GM19193 (cell line): Measurements from ENCODE around the gene FGF8.
A peak's percentile ranks its signal among the peaks of the same experiment; 100 is the strongest.

Source experiments
- POLR2A ChIP-seq: IDR thresholded peaks from 4 replicates; pipeline ENCODE4 v1.6.1; 2011; ENCODE audit not compliant: insufficient read depth, insufficient read length; ENCODE audit errors: extremely low read depth

FGF8 gene, protein sequence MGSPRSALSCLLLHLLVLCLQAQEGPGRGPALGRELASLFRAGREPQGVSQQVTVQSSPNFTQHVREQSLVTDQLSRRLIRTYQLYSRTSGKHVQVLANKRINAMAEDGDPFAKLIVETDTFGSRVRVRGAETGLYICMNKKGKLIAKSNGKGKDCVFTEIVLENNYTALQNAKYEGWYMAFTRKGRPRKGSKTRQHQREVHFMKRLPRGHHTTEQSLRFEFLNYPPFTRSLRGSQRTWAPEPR

DNA sequence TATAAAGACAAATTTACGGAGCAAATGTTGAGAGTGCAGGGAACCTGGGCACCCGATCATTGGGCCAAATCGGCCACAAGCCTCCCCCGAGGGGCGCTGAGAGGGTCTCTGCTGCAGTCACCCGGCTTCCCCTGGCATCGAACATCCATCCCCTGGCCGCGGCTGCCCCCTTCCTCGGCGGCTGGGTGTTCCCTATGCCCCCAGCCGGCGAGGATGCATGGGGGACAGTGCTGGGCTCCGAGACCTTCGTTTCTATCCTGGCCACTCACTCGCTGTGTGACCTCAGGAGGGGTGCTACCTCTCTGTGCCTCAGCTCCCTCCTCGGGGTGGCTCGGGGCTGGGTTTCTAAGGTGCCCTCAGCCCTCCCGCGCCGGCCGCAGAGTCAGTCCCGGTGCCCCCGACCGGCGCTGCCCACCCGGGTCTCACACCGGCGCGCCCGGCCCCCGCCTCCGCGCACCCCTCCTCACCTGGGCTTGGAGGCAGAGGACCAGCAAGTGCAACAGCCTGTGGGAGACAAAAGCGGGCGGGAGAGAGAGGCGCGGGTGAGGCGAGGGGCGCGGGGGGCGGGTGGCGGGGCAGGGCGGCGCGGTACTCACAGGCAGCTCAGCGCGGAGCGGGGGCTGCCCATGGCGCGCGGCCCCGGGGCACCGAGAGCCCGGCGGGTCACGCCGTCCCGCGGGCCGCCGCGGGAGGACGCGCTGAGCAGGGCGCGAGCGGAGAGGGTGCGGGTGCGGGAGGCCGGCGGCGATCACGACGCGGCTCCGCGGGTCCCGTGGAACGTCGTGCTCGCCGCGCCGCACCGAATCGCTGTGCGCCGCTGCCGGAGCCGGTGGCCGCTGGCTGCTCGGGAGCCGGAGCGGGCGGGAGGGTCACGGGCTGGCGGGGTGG, at the start of gene FGF8:
Gene FGF8, minus strand, starts transcription at position 842 of the 888 bp plus-strand sequence. Its CDS starts 214 bp downstream, at position 628.
- TF ChIP-seq POLR2A, result no peak

GRCh38 chr10:101824736-101825135, 48.8 kb upstream of the FGF8 start:
- no peak for TF ChIP-seq POLR2A

DNA sequence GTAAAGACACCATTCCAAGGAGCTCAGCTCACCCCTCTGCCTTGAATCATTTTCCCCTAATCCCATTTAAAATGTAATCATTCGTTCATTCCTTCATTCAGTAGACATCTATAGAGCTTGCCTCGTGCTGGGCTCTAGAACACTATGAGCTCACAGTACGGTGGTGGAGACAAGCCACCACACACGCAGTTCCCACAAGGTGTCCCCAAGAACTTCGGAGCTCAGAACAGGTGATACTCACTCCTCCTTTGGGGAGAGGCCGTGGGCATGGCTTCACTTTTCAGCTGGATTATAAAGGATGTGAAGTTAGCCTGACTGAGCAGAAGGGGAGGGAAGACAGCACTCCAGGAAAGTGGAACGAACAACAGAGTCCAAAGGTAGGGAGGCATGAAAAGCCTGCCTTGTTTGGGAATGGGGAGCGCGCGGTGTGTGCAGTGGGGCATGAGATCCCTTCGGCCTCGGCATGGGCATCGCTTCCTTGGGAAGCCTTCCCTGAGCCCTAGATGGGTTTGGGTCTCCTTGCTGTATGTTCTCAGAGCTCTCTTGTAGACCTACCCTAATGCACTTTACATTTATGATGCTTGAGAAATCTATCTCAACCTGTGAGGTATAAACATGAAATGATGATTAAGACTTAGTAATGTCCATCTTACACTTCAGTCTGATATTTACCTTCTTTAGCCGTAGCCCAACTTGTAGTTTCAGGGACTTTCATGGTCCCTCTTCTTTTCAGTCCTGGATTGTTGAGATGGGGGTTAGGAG, 43.1 kb upstream of the FGF8 start:
- no peak for TF ChIP-seq POLR2A

DNA sequence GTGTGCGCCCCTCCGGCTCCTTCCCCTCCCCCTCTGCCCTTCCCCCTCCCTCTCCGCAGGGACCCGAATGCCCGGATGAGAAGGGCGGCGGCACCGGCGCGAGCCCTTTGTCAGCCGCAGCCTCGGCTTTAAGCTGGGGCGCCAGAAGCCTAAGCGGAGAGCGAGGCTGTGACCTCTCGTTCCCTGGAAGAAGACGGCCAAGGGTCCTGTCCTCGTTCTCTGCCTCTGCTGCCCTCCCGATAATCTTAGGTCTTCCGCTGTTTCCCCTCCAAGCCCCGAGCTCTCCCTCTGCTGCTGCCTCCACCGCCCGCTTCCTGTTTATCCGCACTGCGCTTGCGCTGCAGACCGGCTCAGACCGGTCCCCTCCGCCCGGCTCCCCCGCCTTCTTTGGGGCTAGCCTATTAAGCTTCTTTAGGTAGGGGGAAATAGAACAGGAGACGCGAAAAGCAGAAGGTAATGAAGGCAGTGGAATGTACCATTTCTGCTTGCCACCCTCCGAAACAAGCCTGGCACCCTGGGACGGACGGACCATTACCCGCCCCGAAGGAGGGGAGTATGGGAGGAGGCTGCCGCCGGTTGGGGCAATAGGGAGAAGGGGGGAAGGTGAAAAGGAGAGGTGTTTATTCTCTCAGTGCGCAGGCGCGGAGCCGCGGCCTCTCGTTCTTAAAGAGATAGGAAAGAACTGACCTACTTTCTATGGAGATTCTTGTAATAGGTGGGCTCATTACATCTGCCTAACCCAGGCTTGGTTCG, 42.4 kb upstream of the FGF8 start, which contains the start of gene OGA:
Gene OGA, minus strand, starts transcription at position 326 of the 753 bp plus-strand sequence. CDS start 422 bp downstream, outside the sequence.
- TF ChIP-seq POLR2A, result peak; percentile 96

DNA sequence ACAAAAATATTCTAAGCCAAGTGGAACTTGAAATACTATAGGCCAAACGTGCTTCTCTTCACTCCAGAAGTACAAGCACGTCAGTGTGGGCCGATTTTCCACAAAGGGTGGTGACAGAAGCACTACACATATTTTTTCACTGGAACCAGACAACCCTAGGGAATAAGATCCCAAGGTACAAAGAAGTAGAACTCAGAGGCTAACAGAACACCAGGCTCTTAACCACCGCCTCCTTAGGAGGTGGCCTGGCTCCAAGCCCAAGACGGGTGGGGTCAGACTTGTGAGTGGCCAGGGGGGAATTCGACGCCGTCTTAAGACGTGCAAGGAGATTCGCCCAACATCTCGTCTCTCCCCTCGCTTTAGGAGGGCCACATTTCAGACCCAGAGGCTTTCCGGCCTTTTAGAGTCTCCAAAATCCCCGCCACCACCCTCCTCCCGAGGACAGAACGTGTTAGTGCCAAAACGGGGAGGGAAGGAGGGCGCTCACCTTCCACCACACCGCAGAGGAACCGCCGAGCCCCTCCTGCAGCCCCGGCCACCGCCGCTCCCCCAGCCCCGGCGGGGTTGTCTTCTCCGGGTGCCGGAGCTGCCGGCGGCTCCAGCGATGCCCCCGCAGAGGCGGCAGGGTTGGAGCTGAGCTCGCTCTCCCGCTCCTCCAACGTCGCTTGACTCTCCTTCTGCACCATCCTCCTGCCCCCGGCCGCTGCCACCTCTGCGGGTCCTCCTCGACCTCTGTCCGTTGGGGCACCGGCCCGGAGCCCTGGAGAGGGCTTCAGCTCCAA, 41.6 kb upstream of the FGF8 start:
- no peak for TF ChIP-seq POLR2A

DNA sequence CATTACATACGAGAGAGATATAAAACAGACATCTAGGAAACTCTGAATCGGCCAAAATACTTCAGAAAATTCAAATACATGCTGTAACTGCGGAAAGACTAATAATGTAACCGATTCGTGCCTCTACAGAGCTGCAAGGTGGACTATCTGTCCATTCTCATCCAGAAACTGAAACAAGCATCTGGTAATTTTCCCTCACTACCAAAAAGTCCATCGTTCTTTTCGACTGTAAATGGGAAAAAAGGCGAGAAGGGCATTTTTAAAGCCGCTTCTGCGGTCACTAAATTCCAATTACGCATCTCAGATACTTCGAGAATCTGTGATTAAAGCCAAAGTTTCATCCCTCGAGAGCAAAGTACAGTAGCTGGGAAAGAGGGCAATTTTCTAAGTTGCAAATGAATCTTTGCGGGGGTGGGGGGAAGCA, 41.0 kb upstream of the FGF8 start:
- TF ChIP-seq POLR2A, result no peak

DNA sequence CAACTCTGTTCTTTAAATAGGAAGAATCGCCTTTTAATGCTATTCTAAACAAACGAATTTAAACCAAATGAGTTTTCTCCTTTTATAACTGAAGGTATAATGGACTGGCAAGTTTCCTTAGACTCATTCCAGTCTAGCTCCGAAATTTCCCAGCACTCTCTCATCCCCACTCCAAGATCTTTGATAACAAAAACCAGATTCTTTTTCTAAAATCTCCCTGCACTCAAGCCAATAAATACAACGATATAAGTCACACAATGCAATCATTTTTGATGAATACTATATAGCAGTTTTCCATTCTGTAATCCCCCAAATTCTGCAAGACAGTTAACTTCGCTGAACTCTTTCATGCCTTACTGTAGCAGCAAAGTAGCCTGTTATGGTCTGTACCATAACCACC, 40.5 kb upstream of the FGF8 start:
- TF ChIP-seq POLR2A, result no peak

DNA sequence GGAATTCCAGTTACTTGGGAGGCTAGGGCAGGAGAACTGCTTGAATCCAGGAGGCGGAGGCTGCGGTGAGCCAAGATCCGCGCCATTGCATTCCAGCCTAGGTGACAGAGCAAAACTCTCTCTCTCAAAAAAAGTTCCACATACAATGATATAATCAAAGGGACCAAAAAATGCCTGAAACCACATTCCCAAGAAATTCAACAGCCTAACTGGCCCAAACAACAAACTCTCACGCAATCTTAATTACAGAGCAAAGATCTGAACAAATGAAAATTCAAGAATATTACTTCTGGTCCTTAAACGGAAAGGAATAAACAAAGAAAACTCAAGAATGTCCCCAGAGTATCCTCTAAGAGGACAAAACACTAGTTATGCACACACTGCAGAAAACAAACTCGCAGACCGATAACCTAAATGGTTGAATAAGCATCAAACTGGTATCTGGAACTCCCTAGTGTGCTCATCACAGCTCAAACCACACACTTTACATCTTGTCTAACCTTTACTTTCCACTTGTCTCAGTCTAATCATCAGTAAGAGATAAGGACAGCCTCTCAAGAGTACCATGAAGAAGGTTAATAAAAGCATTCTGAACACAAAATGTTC, 38.7 kb upstream of the FGF8 start:
- no peak for TF ChIP-seq POLR2A

GRCh38 chr10:101812606-101813005, 36.7 kb upstream of the FGF8 start:
- no peak for TF ChIP-seq POLR2A

DNA sequence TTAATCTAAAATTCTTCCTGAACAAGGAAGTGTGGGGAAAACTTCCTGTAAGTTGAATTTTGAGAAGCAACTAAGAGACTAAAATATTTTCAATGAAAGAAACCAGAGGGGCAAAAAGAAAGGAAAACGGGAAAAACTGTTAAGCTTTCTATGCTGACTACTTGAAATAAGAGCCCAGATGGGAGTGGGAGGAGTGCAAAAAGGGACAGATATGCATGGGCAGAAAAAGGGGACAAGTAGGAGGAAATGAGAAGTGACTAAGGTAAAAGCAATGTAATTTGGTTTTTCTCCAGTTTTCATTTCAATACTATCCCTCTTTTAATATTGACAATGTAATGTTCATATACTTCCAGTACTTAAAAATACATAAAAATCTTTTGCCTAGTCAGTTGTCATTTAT, 31.2 kb upstream of the FGF8 start:
- TF ChIP-seq POLR2A, result no peak

GRCh38 chr10:101803511-101803910, 27.6 kb upstream of the FGF8 start:
- no peak for TF ChIP-seq POLR2A

DNA sequence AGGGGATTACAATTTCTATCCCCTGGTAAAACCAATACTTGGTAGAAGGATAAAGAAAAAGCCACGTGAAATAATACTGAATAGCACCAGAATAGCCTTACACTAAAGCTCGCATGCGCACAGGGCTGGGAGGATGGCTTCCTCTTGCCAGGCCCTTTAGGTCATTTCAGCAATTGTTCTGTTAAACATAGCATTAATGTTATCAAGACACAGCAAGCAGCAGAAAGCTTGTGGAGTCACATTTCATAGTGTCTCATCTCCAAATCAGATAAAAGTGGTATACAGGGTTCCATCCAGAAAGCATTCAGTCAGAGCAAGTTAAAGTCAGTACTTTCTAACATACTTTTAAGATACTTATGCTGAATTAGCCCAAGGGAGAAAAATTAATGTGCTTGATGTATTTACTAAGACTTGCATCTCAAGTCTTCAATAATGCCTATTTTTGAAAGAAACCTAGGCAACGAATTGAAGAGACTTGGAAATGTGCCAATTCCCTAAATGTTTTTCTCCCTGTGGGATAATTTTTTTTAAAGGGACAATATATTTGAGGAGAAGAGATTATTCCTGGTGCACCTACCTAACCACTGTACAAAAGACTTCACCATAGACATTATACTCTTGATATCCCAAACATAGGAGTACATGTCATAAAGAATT, 21.6 kb upstream of the FGF8 start:
- no peak for TF ChIP-seq POLR2A

- no peak for TF ChIP-seq POLR2A
Observed at GRCh38 chr10:101793526-101793925, 17.6 kb upstream of the FGF8 start.
